ENCODE measurements around the gene HDAC1. TPM values are rescaled to one million over a fixed set of nuclear protein-coding genes. Genes with fewer than 3 reads are reported as not detected.
A peak's percentile ranks its signal among the peaks of the same experiment; 100 is the strongest.

HDAC1 gene
- total RNA-seq, result 100 to 1,000 TPM in 2 of 8 experiments, 10 to 100 TPM in 6; 45.7 to 124 (median 77.0) TPM

GRCh38 chr1:32291708-32292538, at the start of gene HDAC1:
TSS of gene HDAC1 (plus strand) at chr1:32292083. CDS start at chr1:32292170, 87 bp downstream.
- 0 to 17% (median 1%) methylated on average over 1 to 23 of the region's 67 CpGs; no CpG with 5 or more reads in 2 of the 10 experiments for WGBS, 10 experiments
- in situ Hi-C loops (cut with MboI; ENCODE audit: low pct_unique_long_range_greater_than_20kb in 2 of 9, low sequenced_read_pairs in 9 of 9, unreplicated experiment in 9 of 9), result no loop called here
- ATAC-seq (replicated peaks in 6 of 8), result peak; percentile 94 to 100 (median 99)
- peaks cover 0 to 5% of the 10 kb centered on the region in 2 donors for H3K4me1 ChIP-seq (replicated peaks in 1 of 2)
- peak within 1 kb of the TSS; percentile 79 to 91 (median 88) for H3K4me3 ChIP-seq
- H3K27ac ChIP-seq, result peak within 1 kb of the TSS; percentile 23 to 44

- in situ Hi-C loops (cut with MboI; ENCODE audit: low pct_unique_long_range_greater_than_20kb in 2 of 9, low sequenced_read_pairs in 9 of 9, unreplicated experiment in 9 of 9), result no loop called here
- H3K4me1 ChIP-seq (replicated peaks in 1 of 2), result peaks cover 10 to 22% of the 10 kb centered on the region in 2 donors
- no peak overlapping the region for H3K27ac ChIP-seq
- 20 to 100% (median 47%) methylated on average over 1 to 7 of the region's 7 CpGs; no CpG with 5 or more reads in 1 of the 10 experiments for WGBS, 10 experiments
- ATAC-seq (replicated peaks in 6 of 8), result no peak
- no peak overlapping the region for H3K4me3 ChIP-seq
These were observed 49.5 kb upstream of the HDAC1 start for GRCh38 chr1:32242341-32242851.

DNA sequence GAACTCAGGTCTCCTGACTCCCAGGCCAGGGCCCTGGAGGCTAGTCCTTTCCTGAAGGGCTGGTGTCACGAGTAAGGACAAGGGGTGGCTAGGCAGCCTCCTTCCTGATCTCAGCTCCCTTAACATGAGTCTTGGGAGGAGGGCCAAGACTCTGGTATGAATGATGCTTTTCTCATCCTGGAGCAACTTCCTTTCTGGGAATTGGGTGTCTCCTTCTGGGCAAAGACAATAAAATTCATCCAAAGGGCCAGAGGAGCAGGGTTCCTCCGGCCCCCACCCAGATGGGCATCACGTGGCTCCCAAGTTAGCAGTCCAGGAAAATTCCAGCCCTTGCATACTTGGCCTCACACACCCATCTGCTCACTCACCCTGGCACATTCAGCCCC, 45.0 kb upstream of the HDAC1 start, which contains the start of gene FAM167B:
Gene FAM167B, plus strand, starts transcription at position 335 of the 386 bp plus-strand sequence. CDS start 200 bp downstream, outside the sequence.
- H3K27ac ChIP-seq, result no peak within 1 kb of the TSS
- H3K4me3 ChIP-seq, result no peak within 1 kb of the TSS
- H3K4me1 ChIP-seq (replicated peaks in 1 of 2), result peaks cover 23 to 31% of the 10 kb centered on the region in 2 donors
- ATAC-seq (replicated peaks in 6 of 8), result peak in 3 of 8 experiments; percentile 78 to 83 (median 81)
- 0 to 90% (median 61%) methylated on average over 1 to 3 of the region's 3 CpGs; no CpG with 5 or more reads in 6 of the 10 experiments for WGBS, 10 experiments
- in situ Hi-C loops (cut with MboI; ENCODE audit: low pct_unique_long_range_greater_than_20kb in 2 of 9, low sequenced_read_pairs in 9 of 9, unreplicated experiment in 9 of 9), result no loop called here

DNA sequence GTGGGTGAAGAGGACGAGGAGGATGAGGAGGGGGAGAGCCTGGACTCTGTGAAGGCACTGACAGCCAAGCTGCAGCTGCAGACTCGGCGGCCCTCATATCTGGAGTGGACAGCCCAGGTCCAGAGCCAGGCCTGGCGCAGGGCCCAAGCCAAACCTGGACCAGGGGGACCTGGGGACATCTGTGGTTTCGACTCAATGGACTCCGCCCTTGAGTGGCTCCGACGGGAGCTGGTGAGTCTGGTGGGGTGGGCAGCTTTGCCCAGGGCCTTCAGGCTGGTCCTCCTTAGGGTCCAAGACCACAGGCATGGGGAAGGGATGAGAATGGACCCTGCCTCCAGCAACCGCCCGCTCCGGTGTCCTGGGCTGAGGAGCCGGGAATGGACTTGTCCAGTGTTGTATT, 44.4 kb upstream of the HDAC1 start:
- in situ Hi-C loops (cut with MboI; ENCODE audit: low pct_unique_long_range_greater_than_20kb in 2 of 9, low sequenced_read_pairs in 9 of 9, unreplicated experiment in 9 of 9), result no loop called here
- Histone ChIP-seq H3K27ac (no peak overlapping the region), H3K4me1 (replicated peaks in 1 of 2) (peaks cover 23 to 31% of the 10 kb centered on the region in 2 donors), H3K4me3 (no peak overlapping the region)
- 60 to 100% (median 94%) methylated on average over 1 to 6 of the region's 12 CpGs; no CpG with 5 or more reads in 6 of the 10 experiments for WGBS, 10 experiments
- ATAC-seq (replicated peaks in 6 of 8), result peak in 2 of 8 experiments; percentile 2

- in situ Hi-C loops (cut with MboI; ENCODE audit: low pct_unique_long_range_greater_than_20kb in 2 of 9, low sequenced_read_pairs in 9 of 9, unreplicated experiment in 9 of 9), result no loop called here
These were observed 43.6 kb upstream of the HDAC1 start for GRCh38 chr1:32247983-32248889.

GRCh38 chr1:32249831-32250525, 41.9 kb upstream of the HDAC1 start:
- in situ Hi-C loops (cut with MboI; ENCODE audit: low pct_unique_long_range_greater_than_20kb in 2 of 9, low sequenced_read_pairs in 9 of 9, unreplicated experiment in 9 of 9), result no loop called here
- WGBS, 10 experiments, result 33 to 92% (median 50%) methylated on average over 1 to 8 of the region's 9 CpGs; no CpG with 5 or more reads in 2 of the 10 experiments
- Histone ChIP-seq H3K27ac (peak overlapping the region; percentile 42 to 68), H3K4me1 (replicated peaks in 1 of 2) (peaks cover 23 to 27% of the 10 kb centered on the region in 2 donors), H3K4me3 (no peak overlapping the region)
- ATAC-seq (replicated peaks in 6 of 8), result peak in 5 of 8 experiments; percentile 62 to 82 (median 78)

More at GRCh38 chr1:32247983-32248889, 43.6 kb upstream of the HDAC1 start:
- no peak overlapping the region for H3K4me3 ChIP-seq
- WGBS, 10 experiments, result 0 to 58% (median 40%) methylated on average over 1 to 8 of the region's 31 CpGs; no CpG with 5 or more reads in 1 of the 10 experiments
- peaks cover 23 to 27% of the 10 kb centered on the region in 2 donors for H3K4me1 ChIP-seq (replicated peaks in 1 of 2)
- peak; percentile 27 to 58 (median 44) for ATAC-seq (replicated peaks in 6 of 8)
- peak overlapping the region in 1 of 2 donors; percentile 34 for H3K27ac ChIP-seq

- H3K4me3 ChIP-seq, result no peak within 1 kb of the TSS
- peak in 2 of 8 experiments; percentile 3 to 4 for ATAC-seq (replicated peaks in 6 of 8)
- peaks cover 23 to 27% of the 10 kb centered on the region in 2 donors for H3K4me1 ChIP-seq (replicated peaks in 1 of 2)
- 0 to 100% (median 88%) methylated on average over 1 to 19 of the region's 25 CpGs; no CpG with 5 or more reads in 3 of the 10 experiments for WGBS, 10 experiments
- H3K27ac ChIP-seq, result peak within 1 kb of the TSS; percentile 42 to 68
- in situ Hi-C loops (cut with MboI; ENCODE audit: low pct_unique_long_range_greater_than_20kb in 2 of 9, low sequenced_read_pairs in 9 of 9, unreplicated experiment in 9 of 9), result no loop called here
These were observed 40.8 kb upstream of the HDAC1 start, which contains the start of gene LCK for GRCh38 chr1:32250893-32251716. TSS of gene LCK (plus strand) at chr1:32251265. CDS start at chr1:32274330, 23,065 bp downstream.

DNA sequence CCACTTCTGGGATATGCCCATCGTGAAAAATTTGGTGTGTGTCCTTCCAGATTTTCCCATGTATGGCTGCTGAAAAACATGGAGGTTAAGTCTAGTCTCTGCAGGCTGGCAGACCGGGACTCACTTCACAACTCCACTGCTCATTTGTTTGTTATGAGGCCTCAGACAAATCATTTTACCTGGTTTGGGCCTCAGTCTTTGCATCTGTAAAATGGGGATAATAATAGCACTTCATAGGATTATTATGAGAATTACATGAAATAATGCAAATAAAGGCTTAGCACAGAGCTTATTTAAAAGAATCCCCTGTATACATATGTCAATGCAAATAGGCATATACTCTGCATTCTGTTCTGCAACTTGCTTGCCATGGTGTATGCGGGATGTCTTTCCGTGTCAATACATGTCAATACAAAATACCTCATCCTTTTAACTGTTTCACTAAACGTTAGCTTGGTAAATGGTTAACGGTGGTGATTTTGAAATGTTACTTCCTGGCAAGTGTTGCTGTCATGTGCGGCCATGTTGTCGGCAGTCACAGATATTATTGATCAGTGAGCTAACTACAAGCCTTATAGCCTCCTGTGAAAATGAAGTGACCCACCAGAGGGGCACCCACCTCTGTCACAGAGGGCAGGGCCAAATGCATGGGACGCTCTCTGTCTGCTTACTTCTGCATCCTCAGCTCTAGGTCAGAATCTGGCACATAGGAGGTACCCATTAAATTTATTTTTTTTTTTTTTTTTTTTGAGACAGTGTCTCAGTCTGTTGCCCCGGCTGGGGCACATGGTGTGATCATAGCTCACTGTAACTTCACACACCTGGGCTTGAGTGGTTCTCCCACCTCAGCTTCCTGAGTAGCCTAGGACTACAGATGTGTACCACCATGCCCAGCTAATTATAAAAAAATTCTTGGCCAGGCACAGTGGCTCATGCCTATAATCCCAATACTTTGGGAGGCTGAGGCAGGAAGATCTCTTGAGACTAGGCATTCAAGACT, 36.5 kb upstream of the HDAC1 start:
- peaks cover 8 to 13% of the 10 kb centered on the region in 2 donors for H3K4me1 ChIP-seq (replicated peaks in 1 of 2)
- no peak for ATAC-seq (replicated peaks in 6 of 8)
- in situ Hi-C loops (cut with MboI; ENCODE audit: low pct_unique_long_range_greater_than_20kb in 2 of 9, low sequenced_read_pairs in 9 of 9, unreplicated experiment in 9 of 9), result no loop called here
- no peak overlapping the region for H3K27ac ChIP-seq
- H3K4me3 ChIP-seq, result no peak overlapping the region
- WGBS, 10 experiments, result 22 to 100% (median 90%) methylated on average over 1 to 10 of the region's 10 CpGs

- 43 to 89% (median 70%) methylated on average over 1 to 9 of the region's 9 CpGs for WGBS, 10 experiments
- H3K4me1 ChIP-seq (replicated peaks in 1 of 2), result peaks cover 0 to under 1% of the 10 kb centered on the region in 2 donors
- in situ Hi-C loops (cut with MboI; ENCODE audit: low pct_unique_long_range_greater_than_20kb in 2 of 9, low sequenced_read_pairs in 9 of 9, unreplicated experiment in 9 of 9), result no loop called here
- no peak overlapping the region for H3K27ac ChIP-seq
- no peak overlapping the region for H3K4me3 ChIP-seq
- ATAC-seq (replicated peaks in 6 of 8), result no peak
These were observed 35.2 kb upstream of the HDAC1 start for GRCh38 chr1:32256473-32257226.

GRCh38 chr1:32257227-32257508, 34.7 kb upstream of the HDAC1 start:
- Histone ChIP-seq H3K27ac (no peak overlapping the region), H3K4me3 (no peak overlapping the region), H3K4me1 (replicated peaks in 1 of 2) (no peaks in the 10 kb centered on the region)
- WGBS, 10 experiments, result 70 to 96% (median 85%) methylated on average over 2 to 6 of the region's 6 CpGs; no CpG with 5 or more reads in 3 of the 10 experiments
- in situ Hi-C loops (cut with MboI; ENCODE audit: low pct_unique_long_range_greater_than_20kb in 2 of 9, low sequenced_read_pairs in 9 of 9, unreplicated experiment in 9 of 9), result no loop called here
- no peak for ATAC-seq (replicated peaks in 6 of 8)
